HG02763 (cell line): ENCODE measurements around the gene ST6GALNAC1.

Experiments
- ATAC-seq: cut with Tn5 transposase; IDR thresholded peaks from one replicate; pipeline ENCODE4 v1.9.1; 2021; ENCODE audit warnings: mild to moderate bottlenecking, moderate library complexity; ENCODE audit not compliant: unreplicated experiment

The ST6GALNAC1 gene

DNA sequence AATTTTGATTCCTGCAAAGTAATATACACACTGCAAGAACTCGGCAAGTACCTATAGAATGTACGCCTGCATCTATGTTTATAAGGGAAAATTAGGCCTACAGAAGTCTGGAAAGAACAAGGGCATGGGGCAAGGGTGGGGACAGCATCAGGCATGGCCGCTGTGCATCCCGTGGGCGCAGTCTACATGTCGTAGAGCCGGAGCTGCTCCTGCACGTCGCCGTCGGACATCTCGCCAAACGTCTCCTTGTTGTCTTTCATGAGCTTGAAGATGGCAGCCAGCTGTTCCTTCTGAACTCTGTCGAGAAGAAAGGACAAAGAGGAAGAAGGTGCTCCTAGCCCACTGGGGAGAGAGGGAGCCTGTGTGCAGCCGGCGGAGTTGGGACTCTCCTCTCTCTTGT is 33.8 kb upstream of the ST6GALNAC1 start:
- no peak for ATAC-seq

DNA sequence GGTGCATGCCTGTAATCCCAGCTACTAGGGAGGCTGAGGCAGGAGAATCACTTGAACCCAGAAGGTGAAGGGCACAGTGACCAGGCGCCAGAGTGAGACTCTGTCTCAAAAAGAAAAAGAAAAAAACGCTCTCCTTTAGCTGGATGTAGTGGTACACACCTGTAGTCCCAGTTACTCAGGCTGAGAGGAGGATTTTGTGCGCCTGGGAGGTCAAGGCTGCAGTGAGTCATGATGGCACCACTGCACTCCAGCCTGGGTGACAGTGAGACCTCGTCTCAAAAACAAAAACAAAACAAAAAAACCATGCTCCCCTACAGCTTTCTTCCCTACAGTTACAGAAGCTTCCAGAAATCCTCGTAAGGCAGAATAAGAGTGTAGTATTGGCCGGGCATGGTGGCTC is 33.1 kb upstream of the ST6GALNAC1 start:
- no peak for ATAC-seq

DNA sequence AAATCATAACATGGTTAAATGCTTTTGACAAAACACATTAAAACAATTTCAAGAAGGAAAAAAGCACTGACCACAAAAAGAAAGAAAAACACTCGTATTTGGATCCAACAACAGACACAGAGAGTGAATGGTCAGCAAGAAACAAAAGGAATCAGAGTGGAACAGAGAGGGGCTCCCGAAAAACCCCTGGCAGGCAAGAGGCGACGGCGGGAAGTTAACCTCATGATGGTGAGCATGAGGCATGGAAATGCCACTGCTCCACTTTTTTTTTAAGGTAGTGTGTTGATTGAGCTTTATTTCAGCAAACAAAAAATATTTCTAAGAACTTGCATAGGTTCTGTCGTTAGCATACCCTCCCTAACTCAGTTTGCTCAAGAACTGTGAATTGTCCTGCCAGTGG is 32.1 kb upstream of the ST6GALNAC1 start:
- no peak for ATAC-seq

DNA sequence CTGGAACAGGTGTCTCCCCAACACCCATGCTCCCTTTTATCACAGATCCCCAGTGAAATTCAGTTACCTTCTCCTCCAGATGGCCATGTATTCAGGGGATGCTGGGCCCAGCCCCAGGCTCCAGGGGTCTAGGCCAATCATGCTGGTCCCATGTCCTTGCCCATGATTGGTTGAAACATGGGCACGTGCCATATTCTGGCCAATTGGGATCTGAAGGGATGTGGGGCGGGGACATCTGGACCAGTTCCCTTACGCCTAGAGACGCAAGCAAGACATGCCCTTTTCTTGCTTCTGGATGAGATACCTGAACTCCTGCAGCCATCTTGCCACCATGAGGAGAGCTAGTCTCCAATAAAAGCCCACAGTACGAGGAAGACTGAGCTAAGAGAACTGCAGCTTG is 31.0 kb upstream of the ST6GALNAC1 start:
- no peak for ATAC-seq

DNA sequence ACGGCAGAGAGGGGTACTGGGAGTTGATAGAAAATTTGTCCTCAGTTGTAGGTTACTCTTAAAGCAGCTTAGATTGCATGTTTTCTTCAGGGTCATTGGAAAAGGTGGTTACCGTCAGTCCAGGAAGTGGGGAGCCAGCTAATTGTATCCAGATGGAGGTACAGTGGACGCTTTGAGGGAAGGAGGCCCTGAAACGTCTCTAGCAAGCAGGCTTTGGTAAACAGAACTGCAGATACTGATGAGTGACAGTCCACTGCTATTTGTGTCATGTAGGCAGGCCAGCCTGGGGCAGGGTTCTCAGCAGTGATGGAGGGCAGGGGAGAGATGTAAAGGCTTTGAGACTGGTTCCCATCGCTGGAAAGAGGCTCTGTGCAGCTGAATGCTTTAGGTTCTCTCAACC is 30.2 kb upstream of the ST6GALNAC1 start:
- ATAC-seq, result no peak

DNA sequence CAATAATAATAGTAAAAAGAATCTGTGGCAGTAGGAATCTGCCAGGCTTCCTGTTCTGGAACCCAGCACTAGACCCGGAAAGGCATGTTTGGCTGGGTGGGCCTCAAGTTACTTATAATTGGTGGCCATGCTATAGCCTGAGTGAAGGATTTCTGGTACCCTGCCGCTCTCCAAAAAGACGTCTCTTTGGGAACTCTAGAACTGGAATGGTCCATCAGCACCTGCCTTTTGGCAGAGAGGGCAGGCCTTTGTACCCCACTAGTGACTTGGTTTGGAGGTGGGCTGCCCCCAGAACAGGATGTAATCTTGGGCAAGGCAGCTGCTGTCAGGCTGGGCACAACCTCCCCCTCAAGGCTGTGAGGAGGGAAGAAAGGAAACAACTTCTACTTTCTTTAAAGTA is 29.3 kb upstream of the ST6GALNAC1 start:
- no peak for ATAC-seq

DNA sequence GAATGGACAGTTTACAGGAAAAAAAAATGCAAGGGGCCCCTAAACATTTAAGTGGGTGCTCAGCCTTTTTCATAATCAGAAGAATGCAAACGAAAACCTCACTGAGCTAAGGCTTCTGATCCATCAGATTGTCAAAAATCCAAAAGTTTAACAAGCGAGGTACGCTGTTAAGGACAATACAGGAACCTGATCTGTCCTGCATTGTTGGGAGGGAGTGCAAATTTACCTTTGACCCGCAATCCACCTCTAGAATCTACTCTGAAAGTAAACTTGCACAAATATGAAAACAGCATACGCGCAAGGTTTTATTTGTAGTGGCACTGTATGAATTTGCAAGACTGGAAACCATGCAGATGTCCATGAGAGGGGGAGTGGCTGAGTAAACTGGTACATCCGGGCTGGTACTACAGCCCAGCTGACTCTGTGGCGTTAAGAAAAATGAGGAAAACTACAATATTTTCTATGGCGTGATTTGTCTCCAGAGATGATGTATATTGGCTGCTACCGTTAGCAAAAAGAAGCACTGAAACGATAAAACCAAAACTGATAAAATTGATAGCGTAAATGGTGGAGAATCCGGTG is 28.8 kb upstream of the ST6GALNAC1 start:
- ATAC-seq, result no peak

DNA sequence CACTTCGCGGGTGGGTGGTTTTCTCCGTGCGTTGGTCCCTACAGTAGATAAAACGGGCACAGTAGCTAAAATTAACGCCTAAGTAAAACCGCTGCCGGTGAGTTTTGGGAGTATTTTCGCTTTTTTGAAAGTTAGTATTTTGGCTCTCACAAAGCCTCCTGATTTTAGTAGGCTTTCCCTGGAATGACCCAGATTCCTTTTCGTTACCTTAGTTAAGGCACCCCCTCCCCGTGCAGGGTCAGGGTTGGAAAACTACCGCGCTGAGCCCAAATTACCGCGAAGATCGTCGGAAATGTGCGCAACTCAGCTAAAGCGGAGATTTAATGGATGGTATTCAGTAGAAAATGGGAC is 28.3 kb upstream of the ST6GALNAC1 start:
- no peak for ATAC-seq

DNA sequence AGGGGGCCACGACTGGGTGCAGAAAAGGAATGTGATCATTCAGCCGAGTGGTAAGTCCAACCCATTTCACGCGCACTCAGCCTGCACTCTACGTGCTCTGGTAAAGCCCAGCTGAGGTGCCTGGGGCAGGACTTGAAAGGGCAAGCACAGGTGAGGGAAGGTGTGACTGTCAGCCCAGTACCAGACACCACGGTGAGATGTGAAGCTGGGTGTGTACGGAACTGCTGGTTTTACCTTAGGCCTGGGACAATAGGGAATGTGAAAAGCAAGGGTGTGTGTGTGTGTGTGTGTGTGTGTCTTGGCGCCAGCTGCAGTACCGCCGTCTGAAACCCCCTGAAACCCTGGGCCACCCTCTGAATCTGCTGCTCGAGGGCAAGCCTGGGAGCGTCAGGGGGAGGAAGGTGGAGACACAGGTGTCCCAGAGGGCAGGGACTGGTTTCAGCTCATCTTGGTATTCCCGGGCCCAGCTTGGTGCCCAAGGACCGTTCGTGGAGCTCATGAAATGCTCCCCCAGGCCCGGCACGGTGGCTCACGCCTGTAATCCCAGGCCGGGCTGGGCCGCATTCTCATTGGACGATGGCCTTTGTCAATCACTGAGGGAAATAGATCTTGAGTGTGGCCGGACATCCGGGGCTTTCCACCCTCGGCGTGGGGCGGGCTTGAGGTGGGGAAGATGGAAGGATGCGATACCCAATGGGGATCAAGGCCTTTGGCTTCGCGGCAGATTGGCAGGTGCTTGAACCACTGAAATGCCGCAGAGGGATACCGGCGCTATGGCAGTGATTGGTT is 27.8 kb upstream of the ST6GALNAC1 start:
- peak; percentile 99 for ATAC-seq

DNA sequence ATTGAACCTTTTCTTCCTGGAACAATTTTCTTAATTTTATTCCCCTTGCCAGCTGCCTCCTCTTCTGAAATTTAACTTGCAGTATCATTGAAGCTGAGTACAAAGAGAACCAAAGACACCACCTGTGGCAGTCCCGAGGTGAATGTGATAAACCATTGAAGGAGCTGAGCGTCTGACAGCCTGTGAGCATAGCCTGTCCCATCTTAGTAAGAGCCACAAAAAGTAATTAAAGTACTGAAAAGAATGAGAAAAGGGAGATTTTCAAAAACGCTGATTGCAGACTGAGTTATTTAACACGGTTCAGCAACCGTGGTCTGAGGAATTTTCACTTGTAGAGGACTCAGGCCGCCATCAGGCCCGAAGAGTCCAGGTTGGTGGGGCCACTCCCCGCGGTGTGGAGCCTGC is 27.2 kb upstream of the ST6GALNAC1 start:
- ATAC-seq, result no peak

DNA sequence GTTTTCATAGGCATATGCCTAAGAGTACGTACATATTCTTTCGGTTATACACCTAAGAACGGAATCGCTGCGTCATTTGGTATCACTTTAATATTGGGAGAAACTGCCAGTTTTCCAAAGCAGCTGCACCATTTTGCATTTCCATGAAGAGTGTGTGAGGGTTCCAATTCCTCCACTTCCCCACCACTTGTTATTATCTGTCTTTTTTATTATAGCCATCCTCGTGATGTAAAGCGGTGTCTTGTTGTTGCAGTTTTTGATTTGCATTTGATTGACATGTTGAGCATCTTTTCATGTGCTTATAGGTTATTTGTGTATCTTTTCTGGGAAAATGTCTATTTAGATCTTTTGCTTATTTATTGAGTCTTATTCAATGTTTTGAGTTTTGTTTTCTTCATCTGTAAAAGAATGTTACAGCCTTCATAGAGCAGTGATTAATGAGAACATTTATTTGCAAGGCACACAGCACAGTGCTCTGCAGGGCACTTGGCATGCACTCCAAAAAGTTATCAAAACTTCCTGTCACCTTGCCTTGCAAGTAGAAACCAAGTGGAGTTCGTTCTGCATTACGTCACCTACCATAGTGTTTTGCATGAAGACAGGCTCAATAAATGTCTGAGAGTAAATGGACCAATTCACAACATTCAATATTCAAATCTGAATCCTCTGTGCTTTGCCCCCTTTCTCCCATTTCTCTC is 26.6 kb upstream of the ST6GALNAC1 start:
- no peak for ATAC-seq

DNA sequence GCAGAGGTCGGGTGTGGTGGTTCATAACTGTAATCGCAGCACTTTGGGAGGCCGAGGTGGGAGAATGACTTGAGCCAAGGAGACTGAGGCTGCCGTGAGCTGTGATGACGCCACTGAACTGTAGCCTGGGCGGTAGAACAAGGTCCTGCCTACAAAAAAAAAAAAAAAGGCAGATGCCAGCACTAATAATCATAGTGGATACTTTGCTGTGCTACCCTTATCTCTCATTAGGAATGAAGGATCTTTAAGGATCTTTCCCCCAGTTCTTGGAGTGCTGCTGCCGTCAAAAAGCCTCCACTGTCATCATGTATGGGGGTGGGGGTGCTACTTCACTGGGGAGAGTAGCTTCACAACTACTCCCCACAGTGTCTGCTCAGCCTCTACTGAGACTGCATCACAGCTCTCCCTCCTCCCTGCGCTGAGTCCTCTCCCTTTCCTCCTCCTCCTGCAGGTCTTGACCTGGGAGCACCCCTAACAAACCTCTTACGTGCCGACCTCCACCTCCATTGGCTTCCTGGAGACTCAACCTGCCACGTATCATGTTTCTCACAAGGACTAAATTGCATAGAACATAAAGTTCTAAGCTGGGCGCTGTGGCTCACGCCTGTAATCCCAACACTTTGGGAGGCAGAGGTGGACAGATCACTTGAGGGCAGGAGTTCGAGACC is 24.4 kb upstream of the ST6GALNAC1 start:
- no peak for ATAC-seq

DNA sequence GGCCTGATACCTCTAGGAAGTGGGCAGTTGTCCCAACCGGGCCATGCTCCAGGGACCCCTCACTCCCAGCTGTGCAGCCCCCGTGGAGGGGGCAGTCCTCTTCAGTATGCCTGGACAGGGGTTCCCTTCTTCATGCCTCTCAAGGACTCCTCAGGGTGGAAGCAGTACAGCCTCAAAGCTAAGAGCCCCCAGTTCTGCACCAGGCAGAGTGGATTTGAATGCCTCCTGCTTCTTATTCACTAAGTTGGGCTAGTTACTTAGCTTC is 23.9 kb upstream of the ST6GALNAC1 start:
- no peak for ATAC-seq

DNA sequence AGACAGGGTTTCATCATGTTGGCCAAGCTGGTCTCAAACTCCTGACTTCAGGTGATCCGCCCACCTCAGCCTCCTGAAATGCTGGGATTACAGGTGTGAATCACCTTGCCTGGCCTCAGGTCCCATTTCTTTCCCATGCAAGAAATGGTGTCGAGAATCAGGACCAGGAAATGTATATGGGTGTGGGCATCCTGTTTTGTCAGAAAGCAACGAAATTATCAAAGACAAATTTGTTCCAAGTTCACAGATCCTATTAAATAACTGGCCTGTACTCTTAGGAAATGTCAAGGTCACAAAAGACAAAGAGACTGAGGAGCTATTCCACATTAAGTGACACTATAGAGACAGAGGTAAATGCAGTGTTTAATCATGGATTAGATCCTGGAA is 17.1 kb upstream of the ST6GALNAC1 start:
- ATAC-seq, result no peak

DNA sequence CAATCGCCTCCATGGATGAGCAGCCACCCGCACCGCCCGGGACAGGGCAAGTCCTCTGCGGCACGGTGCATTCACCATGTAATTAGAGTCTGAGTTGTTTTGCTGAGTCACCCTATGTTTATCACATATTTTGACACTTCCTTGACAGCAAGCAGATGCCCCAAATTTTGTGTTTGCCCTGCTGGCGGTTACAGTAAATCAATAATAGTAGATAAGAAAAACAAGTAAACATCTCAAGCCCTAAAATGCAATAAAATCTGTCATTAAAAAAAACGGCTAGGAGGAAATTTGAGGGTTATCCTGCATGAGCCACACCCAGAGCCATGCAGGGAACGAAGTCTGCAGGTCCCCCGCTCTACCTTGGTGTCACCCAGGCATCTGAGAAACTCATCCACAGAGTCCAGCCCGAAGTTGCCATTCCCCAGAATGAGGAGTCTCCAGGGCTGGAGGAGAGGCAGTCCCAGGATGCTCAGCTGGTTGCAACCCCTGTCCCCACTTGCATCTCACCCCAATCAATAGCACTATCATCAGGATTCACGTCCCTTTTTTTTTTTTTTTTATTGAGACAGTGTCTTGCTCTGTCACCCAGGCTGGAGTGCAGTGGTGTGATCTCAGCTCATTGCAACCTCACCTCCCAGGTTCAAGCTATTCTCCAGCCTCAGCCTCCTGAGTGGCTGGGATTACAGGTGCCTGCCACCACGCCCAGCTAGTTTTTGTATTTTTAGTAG is 16.5 kb upstream of the ST6GALNAC1 start:
- no peak for ATAC-seq

DNA sequence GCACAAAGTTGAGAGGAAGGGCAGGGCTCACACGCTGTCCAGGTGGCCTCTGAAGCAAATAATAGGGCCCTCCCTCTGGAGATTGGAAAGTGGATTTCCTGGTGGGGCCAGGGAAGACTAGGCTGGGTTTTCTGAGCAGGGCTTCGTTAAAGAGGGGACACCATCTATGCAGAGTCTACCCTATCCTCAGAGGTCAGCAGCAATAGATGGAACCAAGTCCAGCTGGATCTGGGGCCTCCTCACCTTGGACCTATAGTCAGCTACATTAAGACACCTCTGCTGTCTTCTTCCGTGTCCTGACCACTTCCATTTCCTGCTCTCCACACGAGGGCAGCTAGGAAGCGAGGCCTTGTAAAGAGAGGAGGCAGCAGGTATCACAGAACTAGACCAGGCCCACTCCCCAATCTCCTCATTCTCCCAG is 14.7 kb upstream of the ST6GALNAC1 start:
- no peak for ATAC-seq

DNA sequence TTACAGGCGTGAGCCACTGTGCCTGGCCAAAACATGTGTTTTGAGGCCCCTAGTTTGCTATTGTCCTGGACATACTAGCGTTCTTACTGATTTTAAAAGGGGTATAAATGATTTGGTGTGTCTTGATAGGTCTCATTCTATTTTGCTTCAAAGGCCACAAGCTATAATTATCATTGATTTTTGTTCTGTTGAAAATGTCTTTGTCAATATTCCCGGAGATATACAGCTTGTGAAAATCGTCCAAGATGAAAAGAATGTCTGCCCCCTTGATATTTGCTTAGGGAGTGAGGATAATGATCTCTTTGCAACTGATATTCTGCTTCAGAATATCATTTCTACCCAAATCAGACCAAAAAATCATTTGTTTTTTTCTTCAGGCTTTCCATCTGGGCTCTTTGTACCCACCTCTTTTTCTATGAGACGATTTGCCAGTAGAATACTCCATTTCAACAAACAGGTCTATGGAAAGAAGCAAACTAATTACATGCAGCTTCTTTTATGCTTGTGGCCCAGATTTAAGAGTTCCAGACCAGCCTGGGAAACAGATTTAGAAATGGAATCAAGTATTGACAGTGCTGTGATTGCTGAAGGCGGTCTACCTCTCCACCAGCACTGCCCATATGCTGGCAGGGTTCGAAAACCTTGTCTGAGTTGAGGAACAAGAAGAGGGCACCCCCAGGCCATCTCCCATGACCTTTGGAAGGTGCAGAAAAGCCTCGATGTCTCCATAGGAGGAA is 14.1 kb upstream of the ST6GALNAC1 start:
- ATAC-seq, result no peak

DNA sequence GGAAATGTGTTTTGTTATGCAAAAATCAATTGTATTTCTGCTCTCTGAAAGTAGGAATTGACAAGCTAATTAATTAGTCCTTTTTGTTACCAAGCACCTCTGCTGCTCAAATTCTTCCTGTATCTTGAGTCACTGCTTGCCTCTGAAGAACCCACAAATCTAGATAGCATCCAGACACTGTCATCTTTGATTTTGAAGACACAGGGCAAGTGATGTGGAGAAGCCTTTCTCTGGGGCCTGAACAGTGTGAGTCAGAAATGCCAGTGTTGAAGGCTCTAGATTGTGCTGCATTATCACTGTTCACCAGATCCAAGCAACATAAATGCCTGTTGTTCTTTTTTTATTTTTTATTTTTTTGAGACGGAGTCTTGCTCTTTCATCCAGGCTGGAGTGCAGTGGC is 10.9 kb upstream of the ST6GALNAC1 start:
- ATAC-seq, result no peak

DNA sequence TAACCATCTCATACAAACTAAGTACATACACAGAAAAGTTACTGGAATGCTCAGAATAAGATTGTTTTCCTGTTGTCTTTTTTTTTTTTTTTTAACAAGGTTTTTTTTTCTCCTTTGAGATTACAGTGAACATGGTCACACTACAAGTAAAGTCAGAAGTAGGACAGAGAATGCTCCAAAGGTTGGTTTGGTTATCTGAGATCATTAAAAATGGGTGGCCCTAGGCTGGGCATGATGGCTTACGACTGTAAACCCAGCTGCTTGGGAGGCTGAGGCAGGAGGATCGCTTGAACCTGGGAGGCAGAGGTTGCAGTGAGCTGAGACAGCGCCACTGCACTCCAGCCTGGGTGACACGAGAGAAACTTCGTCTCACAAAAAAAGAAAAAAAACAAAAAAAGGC is 6.9 kb upstream of the ST6GALNAC1 start:
- ATAC-seq, result no peak

DNA sequence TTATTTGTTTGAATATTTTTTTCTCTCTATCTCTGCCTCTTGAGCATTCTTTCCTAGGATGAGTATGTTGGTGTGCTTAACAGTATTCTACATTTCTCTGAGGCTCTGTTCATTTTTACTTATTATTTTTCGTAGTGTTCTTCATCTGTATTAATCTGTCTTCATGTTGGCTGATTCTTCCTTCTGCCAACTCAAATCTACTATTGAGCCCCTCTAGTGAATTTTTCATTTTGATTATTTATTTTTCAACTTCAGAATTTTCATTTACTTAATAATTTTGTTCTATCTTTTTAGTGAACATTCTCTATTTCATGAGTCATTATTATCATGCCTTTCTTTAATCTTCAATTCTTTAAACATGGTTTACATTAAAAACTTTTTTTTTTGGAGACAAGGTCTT is 3.2 kb upstream of the ST6GALNAC1 start:
- ATAC-seq, result no peak

DNA sequence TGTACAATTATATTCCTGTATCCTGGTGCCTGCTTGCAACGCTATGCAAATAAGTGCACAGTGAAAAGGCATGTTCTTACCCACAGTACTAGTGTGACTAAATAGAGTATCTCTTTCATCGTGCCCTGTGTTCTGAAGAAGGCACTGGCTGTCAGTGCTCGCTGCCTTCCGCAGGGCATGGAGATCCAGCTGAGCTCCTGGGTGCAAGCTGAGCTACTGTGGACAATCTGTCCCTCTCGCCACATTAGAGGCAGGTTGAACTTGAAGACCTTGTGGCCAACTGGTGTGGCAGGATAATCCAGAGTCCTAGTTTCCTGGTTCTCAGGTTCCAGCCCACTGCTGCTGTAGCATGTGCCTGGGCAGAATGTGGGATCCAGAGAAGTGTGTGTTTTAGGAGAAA is 1.9 kb upstream of the ST6GALNAC1 start:
- no peak for ATAC-seq
